ENCODE measurements around the gene COIL. TPM values are rescaled to one million over a fixed set of nuclear protein-coding genes. Genes with fewer than 3 reads are reported as not detected.

The COIL gene
- total and polyA plus RNA-seq, 2 experiments from 2014 or later: 10.5 to 10.9 TPM

DNA sequence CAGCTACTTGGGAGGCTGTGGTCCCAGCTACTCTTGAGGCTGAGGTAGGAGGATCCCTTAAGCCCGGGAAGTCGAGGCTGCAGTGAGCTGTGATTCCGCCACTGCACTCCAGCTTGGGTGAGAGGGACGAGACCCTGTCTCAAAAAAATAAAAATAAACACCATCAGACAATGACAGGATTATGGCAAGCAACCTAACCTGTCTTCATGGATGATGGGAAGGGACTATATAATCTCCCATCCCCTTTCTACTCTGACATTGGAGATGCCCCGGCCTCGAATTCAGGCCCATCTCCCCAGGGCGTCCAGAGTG is 47.9 kb downstream of the COIL start:
- H3K9me2 ChIP-seq (ENCODE audit: insufficient read depth): no peaks in the 10 kb centered on the region
- peak overlapping the region; percentile 86 for H2AFZ ChIP-seq
- WGBS, 2 experiments (ENCODE audit: low coverage in 1 of 2, low lambda C conversion rate in 2 of 2, missing lambda C conversion rate in 2 of 2): 19 to 20% methylated on average over 7 of the region's 7 CpGs
- H3F3A ChIP-seq (ENCODE audit: insufficient read depth): peaks cover 29% of the 10 kb centered on the region
- peaks cover 6% of the 10 kb centered on the region; the same call in 1 of the 2 replicates for H3K36me3 ChIP-seq (ENCODE audit: low read depth)
- no peaks in the 10 kb centered on the region for H4K20me1 ChIP-seq (ENCODE audit: insufficient read depth)
- H3K79me2 ChIP-seq (ENCODE audit: insufficient read depth): peaks cover 68% of the 10 kb centered on the region
- DNase-seq: peak; percentile 8
- in situ Hi-C loops (cut with MboI): no loop called here
- no peak for TF ChIP-seq EZH2phosphoT487 (IDR thresholded peaks at IDR 0.05; ENCODE audit: insufficient read depth, low read depth)
- no peak for TF ChIP-seq EZH2 (IDR thresholded peaks at IDR 0.05; ENCODE audit: insufficient read depth, poor library complexity, severe bottlenecking)
- peak overlapping the region; percentile 94 for H3K9ac ChIP-seq
- H3K4me1 ChIP-seq (ENCODE audit: insufficient read depth): peaks cover 30% of the 10 kb centered on the region
- H3K4me3 ChIP-seq: peak overlapping the region; percentile 90
- H3K27ac ChIP-seq: peak overlapping the region; percentile 89; the same call in 1 of the 2 replicates
- no peaks in the 10 kb centered on the region for H3K27me3 ChIP-seq (replicated peaks; ENCODE audit: insufficient read depth)
- peaks cover 4% of the 10 kb centered on the region for H3K9me3 ChIP-seq (ENCODE audit: low read depth)
- peak overlapping the region; percentile 100 for H3K4me2 ChIP-seq (ENCODE audit: unreplicated experiment)

DNA sequence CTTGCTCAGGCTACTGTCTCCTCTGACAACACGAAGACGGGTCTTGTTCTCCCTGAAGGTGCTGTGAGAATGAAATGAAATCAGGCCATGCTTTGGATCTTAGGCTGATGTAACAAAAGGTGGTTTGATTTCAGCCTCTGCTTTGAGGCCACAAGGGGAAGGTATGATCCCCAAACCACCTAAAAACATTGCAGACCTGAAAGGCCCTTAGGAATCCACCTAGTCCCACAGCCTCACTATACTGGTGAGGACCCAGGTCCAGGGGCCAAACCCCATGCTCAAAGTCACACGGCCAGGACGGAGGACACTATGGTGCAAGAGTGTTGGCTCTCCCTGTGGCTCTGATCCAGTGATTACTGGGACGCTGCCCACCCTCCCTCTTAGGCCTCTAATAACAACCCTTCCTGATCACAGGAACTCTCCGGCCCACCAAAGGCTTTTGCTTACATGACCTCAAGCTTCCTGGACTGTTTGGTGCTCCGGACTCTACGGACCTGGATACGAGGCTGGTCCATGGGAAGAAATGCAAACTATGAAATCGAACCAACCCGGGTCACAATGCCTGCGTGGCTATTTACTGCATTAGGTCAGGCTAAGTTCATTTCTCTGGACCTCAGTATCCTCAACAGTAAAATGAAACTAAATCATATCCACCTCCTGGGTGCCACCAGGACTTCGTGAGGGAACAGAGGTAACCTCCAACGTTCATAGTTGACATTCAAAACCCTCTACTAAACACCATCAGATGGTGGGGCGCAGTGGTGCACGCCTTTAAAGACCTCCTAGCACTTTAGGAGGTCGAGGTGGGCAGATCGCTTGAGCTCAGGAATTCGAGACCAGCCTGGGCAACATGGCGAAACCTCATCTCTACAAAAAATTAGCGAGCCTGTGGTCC is 48.5 kb downstream of the COIL start:
- in situ Hi-C loops (cut with MboI): no loop called here
- WGBS, 2 experiments (ENCODE audit: low coverage in 1 of 2, low lambda C conversion rate in 2 of 2, missing lambda C conversion rate in 2 of 2): 23 to 24% methylated on average over 21 of the region's 21 CpGs
- TF ChIP-seq EZH2phosphoT487 (IDR thresholded peaks at IDR 0.05; ENCODE audit: insufficient read depth, low read depth): no peak
- TF ChIP-seq EZH2 (IDR thresholded peaks at IDR 0.05; ENCODE audit: insufficient read depth, poor library complexity, severe bottlenecking): no peak
- peak; percentile 66 for DNase-seq
- Histone ChIP-seq H3K4me3 (peak overlapping the region; percentile 90), H2AFZ (peak overlapping the region; percentile 86), H3K36me3 (ENCODE audit: low read depth) (peaks cover 8% of the 10 kb centered on the region; the same call in 1 of the 2 replicates), H4K20me1 (ENCODE audit: insufficient read depth) (no peaks in the 10 kb centered on the region), H3K27ac (peak overlapping the region; percentile 89), H3K9me2 (ENCODE audit: insufficient read depth) (no peaks in the 10 kb centered on the region), H3K9ac (peak overlapping the region; percentile 94), H3K4me1 (ENCODE audit: insufficient read depth) (peaks cover 30% of the 10 kb centered on the region), H3K4me2 (ENCODE audit: unreplicated experiment) (peak overlapping the region; percentile 100), H3K9me3 (ENCODE audit: low read depth) (no peaks in the 10 kb centered on the region), H3K79me2 (ENCODE audit: insufficient read depth) (peaks cover 68% of the 10 kb centered on the region), H3F3A (ENCODE audit: insufficient read depth) (peaks cover 25% of the 10 kb centered on the region), H3K27me3 (replicated peaks; ENCODE audit: insufficient read depth) (no peaks in the 10 kb centered on the region)

GRCh38 chr17:56910509-56911235 is 50.2 kb downstream of the COIL start:
- no peak overlapping the region for H2AFZ ChIP-seq
- H3K79me2 ChIP-seq (ENCODE audit: insufficient read depth): peaks cover 68% of the 10 kb centered on the region
- H3K9ac ChIP-seq: no peak overlapping the region
- H3K36me3 ChIP-seq (ENCODE audit: low read depth): peaks cover 21% of the 10 kb centered on the region
- H4K20me1 ChIP-seq (ENCODE audit: insufficient read depth): no peaks in the 10 kb centered on the region
- H3K4me3 ChIP-seq: peak overlapping the region; percentile 28; the same call in 1 of the 2 replicates
- TF ChIP-seq EZH2 (IDR thresholded peaks at IDR 0.05; ENCODE audit: insufficient read depth, poor library complexity, severe bottlenecking) (no peak), EZH2phosphoT487 (IDR thresholded peaks at IDR 0.05; ENCODE audit: insufficient read depth, low read depth) (no peak)
- peaks cover 19% of the 10 kb centered on the region for H3K4me1 ChIP-seq (ENCODE audit: insufficient read depth)
- H3K9me3 ChIP-seq (ENCODE audit: low read depth): no peaks in the 10 kb centered on the region
- H3K4me2 ChIP-seq (ENCODE audit: unreplicated experiment): peak overlapping the region; percentile 54
- no peak for DNase-seq
- H3K9me2 ChIP-seq (ENCODE audit: insufficient read depth): no peaks in the 10 kb centered on the region
- in situ Hi-C loops (cut with MboI): no loop called here
- no peak overlapping the region for H3K27ac ChIP-seq
- 78% methylated on average over 7 of the region's 7 CpGs for WGBS, 2 experiments (ENCODE audit: low coverage in 1 of 2, low lambda C conversion rate in 2 of 2, missing lambda C conversion rate in 2 of 2)
- H3F3A ChIP-seq (ENCODE audit: insufficient read depth): peaks cover 10% of the 10 kb centered on the region
- H3K27me3 ChIP-seq (replicated peaks; ENCODE audit: insufficient read depth): no peaks in the 10 kb centered on the region

- 45 to 54% methylated on average over 6 of the region's 6 CpGs for WGBS, 2 experiments (ENCODE audit: low coverage in 1 of 2, low lambda C conversion rate in 2 of 2, missing lambda C conversion rate in 2 of 2)
- Histone ChIP-seq H2AFZ (no peak overlapping the region), H3K4me1 (ENCODE audit: insufficient read depth) (peaks cover 12% of the 10 kb centered on the region), H3K4me3 (peak overlapping the region; percentile 28; the same call in 1 of the 2 replicates), H3F3A (ENCODE audit: insufficient read depth) (peaks cover 4% of the 10 kb centered on the region; the same call in 1 of the 2 replicates), H3K9me3 (ENCODE audit: low read depth) (no peaks in the 10 kb centered on the region), H3K36me3 (ENCODE audit: low read depth) (peaks cover 23% of the 10 kb centered on the region), H3K27ac (no peak overlapping the region), H3K4me2 (ENCODE audit: unreplicated experiment) (peak overlapping the region; percentile 54), H3K9ac (no peak overlapping the region), H4K20me1 (ENCODE audit: insufficient read depth) (no peaks in the 10 kb centered on the region), H3K27me3 (replicated peaks; ENCODE audit: insufficient read depth) (no peaks in the 10 kb centered on the region), H3K79me2 (ENCODE audit: insufficient read depth) (peaks cover 65% of the 10 kb centered on the region), H3K9me2 (ENCODE audit: insufficient read depth) (no peaks in the 10 kb centered on the region)
- DNase-seq: peak; percentile 11
- in situ Hi-C loops (cut with MboI): no loop called here
- TF ChIP-seq EZH2 (IDR thresholded peaks at IDR 0.05; ENCODE audit: insufficient read depth, poor library complexity, severe bottlenecking): no peak
- TF ChIP-seq EZH2phosphoT487 (IDR thresholded peaks at IDR 0.05; ENCODE audit: insufficient read depth, low read depth): no peak
Measured at GRCh38 chr17:56909742-56910508, 50.9 kb downstream of the COIL start.

All from GM23248 (cell line).